SU-DHL-6 (cell line): ENCODE measurements around the gene MAP3K7CL.

ENCODE experiments used
- H2AFZ ChIP-seq: fragments of 200-600 bp; sonication (generic); 2 replicates; pipeline ENCODE4 v1.6.1; 2014; ENCODE audit warnings: low read depth, mild to moderate bottlenecking, moderate library complexity, mixed read lengths, antibody characterized with exemption, low read length; ENCODE audit not compliant: severe bottlenecking
- H3F3A ChIP-seq: fragments of 200-600 bp; shearing (Covaris generic); 2 replicates; pipeline ENCODE4 v1.6.0; 2016; ENCODE audit warnings: antibody characterized with exemption, mild to moderate bottlenecking; ENCODE audit not compliant: insufficient read depth
- H3K27ac ChIP-seq: fragments of 200-600 bp; sonication (generic); 2 replicates; pipeline ENCODE4 v1.5.1; 2016; ENCODE audit warnings: low read depth, mild to moderate bottlenecking, low read length, moderate library complexity, mixed read lengths
- H3K27me3 ChIP-seq: fragments of 200-600 bp; sonication (generic), shearing (Covaris generic); 2 replicates; pipeline ENCODE4 v1.6.0; 2014; ENCODE audit warnings: mild to moderate bottlenecking, low read length
- H3K36me3 ChIP-seq: fragments of 200-600 bp; sonication (generic); 2 replicates; pipeline ENCODE4 v1.6.1; 2014; ENCODE audit warnings: mild to moderate bottlenecking, low read length, mixed read lengths
- H3K4me2 ChIP-seq: fragments of 300-600, 200-600 bp; shearing (Covaris generic), sonication (generic); 2 replicates; pipeline ENCODE4 v1.6.0; 2014; ENCODE audit warnings: low read length, low read depth, mild to moderate bottlenecking; ENCODE audit not compliant: poor library complexity, severe bottlenecking
- H3K4me3 ChIP-seq: fragments of 200-600 bp; sonication (generic); 2 replicates; pipeline ENCODE4 v1.5.1; 2014; ENCODE audit warnings: antibody characterized with exemption, low read length, mild to moderate bottlenecking, mixed read lengths; ENCODE audit not compliant: insufficient read depth, poor library complexity, severe bottlenecking
- H3K79me2 ChIP-seq: fragments of 200-600 bp; sonication (generic); 2 replicates; pipeline ENCODE4 v1.6.1; 2014; ENCODE audit warnings: mild to moderate bottlenecking, low read length, moderate library complexity; ENCODE audit not compliant: insufficient read depth
- H3K9ac ChIP-seq: fragments of 200-600 bp; sonication (generic); 2 replicates; pipeline ENCODE4 v1.7.0; 2014; ENCODE audit warnings: mild to moderate bottlenecking, low read length
- H3K9me2 ChIP-seq: fragments of 200-600 bp; sonication (generic); replicated peaks from 2 replicates; pipeline ENCODE4 v1.6.1; 2014; ENCODE audit warnings: low read length; ENCODE audit not compliant: insufficient read depth
- H3K9me3 ChIP-seq: fragments of 200-600 bp; sonication (generic); 2 replicates; pipeline ENCODE4 v1.6.1; 2014; ENCODE audit warnings: low read length, mixed read lengths; ENCODE audit not compliant: insufficient read depth
- H4K20me1 ChIP-seq: fragments of 200-600 bp; sonication (generic); 2 replicates; pipeline ENCODE4 v1.6.1; 2014; ENCODE audit warnings: low read depth, mild to moderate bottlenecking, antibody characterized with exemption, low read length, moderate library complexity, mixed read lengths
- CTCF ChIP-seq: fragments of 200-600 bp; sonication (generic); IDR thresholded peaks from one replicate; pipeline ENCODE4 v1.5.1; 2017; ENCODE audit warnings: antibody characterized with exemption, mild to moderate bottlenecking, low read length, moderate library complexity; ENCODE audit not compliant: insufficient read depth, poor library complexity, severe bottlenecking
- EZH2phosphoT487 ChIP-seq: fragments of 200-600 bp; sonication (generic), shearing (Covaris generic); conservative IDR thresholded peaks from 2 replicates; pipeline ENCODE4 v1.6.1; 2018; ENCODE audit warnings: mild to moderate bottlenecking, antibody characterized with exemption, low read length, moderate library complexity, mixed read lengths

The MAP3K7CL gene

GRCh38 chr21:29121759-29122158, 8.7 kb upstream of the MAP3K7CL start:
- Histone ChIP-seq H3K4me3 (no peak overlapping the region), H3K79me2 (no peaks in the 10 kb centered on the region), H2AFZ (no peak overlapping the region), H3K36me3 (no peaks in the 10 kb centered on the region), H4K20me1 (no peaks in the 10 kb centered on the region), H3K9ac (no peak overlapping the region), H3K9me2 (no peaks in the 10 kb centered on the region), H3K4me2 (no peak overlapping the region), H3K9me3 (no peaks in the 10 kb centered on the region), H3F3A (no peaks in the 10 kb centered on the region), H3K27me3 (no peaks in the 10 kb centered on the region), H3K27ac (no peak overlapping the region)
- no peak for TF ChIP-seq EZH2phosphoT487
- TF ChIP-seq CTCF, result no peak

GRCh38 chr21:29124645-29125044, 5.8 kb upstream of the MAP3K7CL start:
- H3K9ac ChIP-seq, result no peak overlapping the region
- no peak overlapping the region for H3K4me2 ChIP-seq
- H3K4me3 ChIP-seq, result no peak overlapping the region

GRCh38 chr21:29125191-29125590, 5.3 kb upstream of the MAP3K7CL start:
- Histone ChIP-seq H3K27ac (no peak overlapping the region), H3K36me3 (no peaks in the 10 kb centered on the region)

More at GRCh38 chr21:29124645-29125044, 5.8 kb upstream of the MAP3K7CL start:
- H3K27me3 ChIP-seq, result no peaks in the 10 kb centered on the region
- no peaks in the 10 kb centered on the region for H3K9me2 ChIP-seq
- no peak for TF ChIP-seq EZH2phosphoT487
- H4K20me1 ChIP-seq, result no peaks in the 10 kb centered on the region
- H3K9me3 ChIP-seq, result no peaks in the 10 kb centered on the region
- no peaks in the 10 kb centered on the region for H3F3A ChIP-seq
- no peak overlapping the region for H3K27ac ChIP-seq
- no peaks in the 10 kb centered on the region for H3K79me2 ChIP-seq
- H2AFZ ChIP-seq, result no peak overlapping the region
- H3K36me3 ChIP-seq, result no peaks in the 10 kb centered on the region

GRCh38 chr21:29125979-29126378, 4.5 kb upstream of the MAP3K7CL start:
- Histone ChIP-seq H3K4me2 (no peak overlapping the region), H2AFZ (no peak overlapping the region)

More at GRCh38 chr21:29125191-29125590, 5.3 kb upstream of the MAP3K7CL start:
- Histone ChIP-seq H3K9ac (no peak overlapping the region), H4K20me1 (no peaks in the 10 kb centered on the region), H3F3A (no peaks in the 10 kb centered on the region), H3K4me2 (no peak overlapping the region), H2AFZ (no peak overlapping the region), H3K9me2 (no peaks in the 10 kb centered on the region), H3K27me3 (no peaks in the 10 kb centered on the region), H3K9me3 (no peaks in the 10 kb centered on the region), H3K79me2 (no peaks in the 10 kb centered on the region), H3K4me3 (no peak overlapping the region)
- TF ChIP-seq CTCF (no peak), EZH2phosphoT487 (no peak)

More at GRCh38 chr21:29125979-29126378, 4.5 kb upstream of the MAP3K7CL start:
- Histone ChIP-seq H3K27ac (no peak overlapping the region), H3K36me3 (no peaks in the 10 kb centered on the region), H3K9me3 (no peaks in the 10 kb centered on the region), H3K9ac (no peak overlapping the region), H3K79me2 (no peaks in the 10 kb centered on the region), H3K27me3 (no peaks in the 10 kb centered on the region), H3F3A (no peaks in the 10 kb centered on the region), H3K9me2 (no peaks in the 10 kb centered on the region), H4K20me1 (no peaks in the 10 kb centered on the region), H3K4me3 (no peak overlapping the region)
- no peak for TF ChIP-seq EZH2phosphoT487
- TF ChIP-seq CTCF, result no peak
